HepG2 (cell line): ENCODE data around the gene ZNF416. TPM values are rescaled to one million over a fixed set of nuclear protein-coding genes. Genes with fewer than 3 reads are reported as not detected.

Experiments used
- DPF2 ChIP-seq: sonication (generic); formaldehyde crosslinking; IDR thresholded peaks from 2 replicates; pipeline ENCODE4 v1.4.0; 2020; ENCODE audit warnings: mild to moderate bottlenecking, low read depth, missing genetic modification reagents, borderline replicate concordance
- ELF1 ChIP-seq: sonication (generic); formaldehyde crosslinking; IDR thresholded peaks from 2 replicates; pipeline ENCODE4 v1.4.0; 2020; ENCODE audit warnings: missing genetic modification reagents
- HOMEZ ChIP-seq: IDR thresholded peaks from 2 replicates; pipeline ENCODE4 v1.6.1; 2016; ENCODE audit warnings: low read depth
- JARID2 ChIP-seq: sonication (generic); formaldehyde crosslinking; IDR thresholded peaks from 2 replicates; pipeline ENCODE4 v1.8.1; 2023; ENCODE audit warnings: missing genetic modification reagents, inconsistent platforms; ENCODE audit not compliant: insufficient replicate concordance
- KDM2A ChIP-seq: sonication (generic); formaldehyde crosslinking; IDR thresholded peaks from 2 replicates; pipeline ENCODE4 v1.4.0; 2020; ENCODE audit warnings: low read depth, missing genetic modification reagents, borderline replicate concordance
- KDM5B ChIP-seq: sonication (generic); formaldehyde crosslinking; IDR thresholded peaks from 2 replicates; pipeline ENCODE4 v1.4.0; 2020; ENCODE audit warnings: missing genetic modification reagents, mild to moderate bottlenecking, borderline replicate concordance
- NFATC3 ChIP-seq: sonication (generic); formaldehyde crosslinking; IDR thresholded peaks from 2 replicates; pipeline ENCODE4 v1.5.1; 2020; ENCODE audit warnings: mild to moderate bottlenecking, missing genetic modification reagents
- RFXAP ChIP-seq: sonication (generic); formaldehyde crosslinking; IDR thresholded peaks from 2 replicates; pipeline ENCODE4 v1.4.0; 2020; ENCODE audit warnings: missing genetic modification reagents, borderline replicate concordance
- ZBTB38 ChIP-seq: sonication (generic); formaldehyde crosslinking; IDR thresholded peaks from 2 replicates; pipeline ENCODE4 v1.5.1; 2020; ENCODE audit warnings: mild to moderate bottlenecking, missing genetic modification reagents
- ZNF780A ChIP-seq: sonication (generic); formaldehyde crosslinking; IDR thresholded peaks from 2 replicates; pipeline ENCODE4 v1.8.0; 2022; ENCODE audit warnings: mild to moderate bottlenecking, missing genetic modification reagents, moderate library complexity
- polyA plus RNA-seq, 8 experiments: library from polyadenylated mRNA; depleted of rRNA in 3 of 8; stranded (reverse) in 7 of 8; unstranded in 1 of 8; fragments of >200 nt; fragmentation: Illumina TruSeq in 4 of 8; extraction: Trizol in 4 of 8; gene quantifications; 2 replicates each; pipeline versions ENCODE4 v1.2.1 to v1.2.3, GENCODE V29; 2011 to 2016; ENCODE audit warnings: low read depth in 4 of 8, missing spikeins in 1 of 8, mixed read lengths in 1 of 8; ENCODE audit not compliant: insufficient read depth in 1 of 8
- total RNA-seq, 5 experiments: library from RNA; depleted of rRNA; stranded (reverse); fragments of >200 nt; fragmentation: Illumina TruSeq; extraction: Trizol; gene quantifications; 2 replicates each; pipeline ENCODE4 v1.2.3, GENCODE V29; 2016; ENCODE audit warnings: low read depth in 1 of 5
- TF ChIP-seq, protein P1 (sequence below): fragments of 450-650 bp; IDR thresholded peaks from 2 replicates; pipeline ENCODE4 v1.6.1; 2017; ENCODE audit warnings: mild to moderate bottlenecking
- TF ChIP-seq, protein P2 (sequence below): sonication (generic); formaldehyde crosslinking; IDR thresholded peaks from 2 replicates; pipeline ENCODE4 v1.5.0; 2020; ENCODE audit warnings: missing genetic modification reagents
- TF ChIP-seq, protein P3 (sequence below): sonication (generic); formaldehyde crosslinking; IDR thresholded peaks from 2 replicates; pipeline ENCODE4 v1.4.0; 2020; ENCODE audit warnings: mild to moderate bottlenecking, missing genetic modification reagents

The ZNF416 gene
- total and polyA plus RNA-seq, 2 of the 13 experiments (the other 11 are each of a cell fraction or from before 2014, with no cell fraction given) = 1.5 to 5.3 TPM

- TF ChIP-seq HOMEZ (no peak), NFATC3 (CRISPR knock-in tag) (no peak), RFXAP (peak; percentile 64; the same call in 1 of the 2 replicates), DPF2 (CRISPR knock-in tag) (no peak), KDM5B (CRISPR knock-in tag) (peak; percentile 81; the same call in 1 of the 2 replicates), ELF1 (CRISPR knock-in tag) (peak; percentile 92), KDM2A (CRISPR knock-in tag) (peak; percentile 85), JARID2 (CRISPR knock-in tag) (no peak), ZBTB38 (CRISPR knock-in tag) (peak; percentile 84), ZNF780A (CRISPR knock-in tag) (peak; percentile 69; the same call in 1 of the 2 replicates)
- TF ChIP-seq, protein P1, sequence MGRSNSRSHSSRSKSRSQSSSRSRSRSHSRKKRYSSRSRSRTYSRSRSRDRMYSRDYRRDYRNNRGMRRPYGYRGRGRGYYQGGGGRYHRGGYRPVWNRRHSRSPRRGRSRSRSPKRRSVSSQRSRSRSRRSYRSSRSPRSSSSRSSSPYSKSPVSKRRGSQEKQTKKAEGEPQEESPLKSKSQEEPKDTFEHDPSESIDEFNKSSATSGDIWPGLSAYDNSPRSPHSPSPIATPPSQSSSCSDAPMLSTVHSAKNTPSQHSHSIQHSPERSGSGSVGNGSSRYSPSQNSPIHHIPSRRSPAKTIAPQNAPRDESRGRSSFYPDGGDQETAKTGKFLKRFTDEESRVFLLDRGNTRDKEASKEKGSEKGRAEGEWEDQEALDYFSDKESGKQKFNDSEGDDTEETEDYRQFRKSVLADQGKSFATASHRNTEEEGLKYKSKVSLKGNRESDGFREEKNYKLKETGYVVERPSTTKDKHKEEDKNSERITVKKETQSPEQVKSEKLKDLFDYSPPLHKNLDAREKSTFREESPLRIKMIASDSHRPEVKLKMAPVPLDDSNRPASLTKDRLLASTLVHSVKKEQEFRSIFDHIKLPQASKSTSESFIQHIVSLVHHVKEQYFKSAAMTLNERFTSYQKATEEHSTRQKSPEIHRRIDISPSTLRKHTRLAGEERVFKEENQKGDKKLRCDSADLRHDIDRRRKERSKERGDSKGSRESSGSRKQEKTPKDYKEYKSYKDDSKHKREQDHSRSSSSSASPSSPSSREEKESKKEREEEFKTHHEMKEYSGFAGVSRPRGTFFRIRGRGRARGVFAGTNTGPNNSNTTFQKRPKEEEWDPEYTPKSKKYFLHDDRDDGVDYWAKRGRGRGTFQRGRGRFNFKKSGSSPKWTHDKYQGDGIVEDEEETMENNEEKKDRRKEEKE = no peak
- TF ChIP-seq, protein P2, sequence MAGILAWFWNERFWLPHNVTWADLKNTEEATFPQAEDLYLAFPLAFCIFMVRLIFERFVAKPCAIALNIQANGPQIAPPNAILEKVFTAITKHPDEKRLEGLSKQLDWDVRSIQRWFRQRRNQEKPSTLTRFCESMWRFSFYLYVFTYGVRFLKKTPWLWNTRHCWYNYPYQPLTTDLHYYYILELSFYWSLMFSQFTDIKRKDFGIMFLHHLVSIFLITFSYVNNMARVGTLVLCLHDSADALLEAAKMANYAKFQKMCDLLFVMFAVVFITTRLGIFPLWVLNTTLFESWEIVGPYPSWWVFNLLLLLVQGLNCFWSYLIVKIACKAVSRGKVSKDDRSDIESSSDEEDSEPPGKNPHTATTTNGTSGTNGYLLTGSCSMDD = no peak
- TF ChIP-seq, protein P3, sequence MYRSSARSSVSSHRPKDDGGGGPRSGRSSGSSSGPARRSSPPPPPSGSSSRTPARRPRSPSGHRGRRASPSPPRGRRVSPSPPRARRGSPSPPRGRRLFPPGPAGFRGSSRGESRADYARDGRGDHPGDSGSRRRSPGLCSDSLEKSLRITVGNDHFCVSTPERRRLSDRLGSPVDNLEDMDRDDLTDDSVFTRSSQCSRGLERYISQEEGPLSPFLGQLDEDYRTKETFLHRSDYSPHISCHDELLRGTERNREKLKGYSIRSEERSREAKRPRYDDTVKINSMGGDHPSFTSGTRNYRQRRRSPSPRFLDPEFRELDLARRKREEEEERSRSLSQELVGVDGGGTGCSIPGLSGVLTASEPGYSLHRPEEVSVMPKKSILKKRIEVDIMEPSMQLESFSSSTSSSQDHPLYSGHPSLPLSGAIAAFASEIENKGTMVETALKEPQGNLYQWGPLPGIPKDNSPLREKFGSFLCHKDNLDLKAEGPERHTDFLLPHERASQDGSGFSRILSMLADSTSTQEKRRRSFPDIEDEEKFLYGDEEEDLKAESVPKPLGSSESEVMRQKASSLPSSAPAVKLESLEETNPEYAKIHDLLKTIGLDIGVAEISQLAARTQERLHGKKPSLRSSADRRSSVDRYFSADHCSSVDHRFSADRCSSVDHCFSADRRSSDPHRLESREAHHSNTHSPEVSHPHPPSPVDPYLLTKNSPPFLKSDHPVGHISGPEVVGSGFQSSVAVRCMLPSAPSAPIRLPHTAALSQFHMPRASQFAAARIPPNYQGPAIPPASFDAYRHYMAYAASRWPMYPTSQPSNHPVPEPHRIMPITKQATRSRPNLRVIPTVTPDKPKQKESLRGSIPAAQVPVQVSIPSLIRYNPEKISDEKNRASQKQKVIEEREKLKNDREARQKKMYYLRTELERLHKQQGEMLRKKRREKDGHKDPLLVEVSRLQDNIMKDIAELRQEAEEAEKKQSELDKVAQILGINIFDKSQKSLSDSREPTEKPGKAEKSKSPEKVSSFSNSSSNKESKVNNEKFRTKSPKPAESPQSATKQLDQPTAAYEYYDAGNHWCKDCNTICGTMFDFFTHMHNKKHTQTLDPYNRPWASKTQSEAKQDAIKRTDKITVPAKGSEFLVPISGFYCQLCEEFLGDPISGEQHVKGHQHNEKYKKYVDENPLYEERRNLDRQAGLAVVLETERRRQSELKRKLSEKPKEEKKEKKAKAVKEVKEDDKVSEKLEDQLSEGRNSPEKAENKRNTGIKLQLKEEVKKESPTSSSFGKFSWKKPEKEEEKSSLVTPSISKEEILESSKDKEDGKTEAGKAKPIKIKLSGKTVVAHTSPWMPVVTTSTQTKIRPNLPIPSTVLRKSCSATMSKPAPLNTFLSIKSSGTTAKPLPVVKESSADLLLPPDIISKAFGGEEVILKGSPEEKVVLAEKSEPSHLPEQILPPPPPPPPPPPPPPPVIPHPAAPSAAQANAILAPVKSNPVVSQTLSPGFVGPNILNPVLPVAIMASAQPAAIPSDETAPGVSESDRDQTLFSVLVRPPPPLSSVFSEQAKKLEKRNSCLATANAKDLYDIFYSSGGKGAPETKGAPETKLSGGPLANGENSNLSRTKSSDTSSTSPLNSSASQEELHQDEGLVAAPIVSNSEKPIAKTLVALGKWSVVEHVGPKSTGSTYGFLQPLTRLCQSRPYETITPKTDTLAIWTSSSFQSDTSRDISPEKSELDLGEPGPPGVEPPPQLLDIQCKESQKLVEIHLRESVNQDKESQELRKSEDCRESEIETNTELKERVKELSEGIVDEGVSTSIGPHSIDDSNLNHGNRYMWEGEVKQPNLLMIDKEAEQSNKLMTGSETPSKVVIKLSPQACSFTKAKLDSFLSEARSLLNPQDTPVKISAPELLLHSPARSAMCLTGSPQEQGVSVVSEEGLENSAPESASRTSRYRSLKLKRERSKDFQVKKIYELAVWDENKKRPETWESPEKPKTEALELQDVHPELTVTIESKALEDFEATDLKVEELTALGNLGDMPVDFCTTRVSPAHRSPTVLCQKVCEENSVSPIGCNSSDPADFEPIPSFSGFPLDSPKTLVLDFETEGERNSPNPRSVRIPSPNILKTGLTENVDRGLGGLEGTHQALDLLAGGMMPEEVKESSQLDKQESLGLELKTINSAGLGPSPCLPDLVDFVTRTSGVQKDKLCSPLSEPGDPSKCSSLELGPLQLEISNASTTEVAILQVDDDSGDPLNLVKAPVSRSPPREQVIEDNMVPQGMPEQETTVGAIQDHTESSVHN (CRISPR knock-in tag) = no peak
Observed at GRCh38 chr19:57527136-57527881, 51.4 kb downstream of the ZNF416 start, which contains the start of gene ZNF549 (continued).
